K562 (cell line): ENCODE data around the gene SIM2. TPM values are rescaled to one million over a fixed set of nuclear protein-coding genes. Genes with fewer than 3 reads are reported as not detected.

Experiments used
- ATAC-seq: fragments of 200-7000 bp; cut with Tn5 transposase; 3 replicates; pipeline ENCODE4 v1.9.1; 2020; ENCODE audit warnings: moderate library complexity
- BruUV-seq: library from RNA; stranded (reverse); fragments of 400-500 nt; replicated peaks from 2 replicates; lab custom pipeline; 2021; lab: Mats Ljungman, UMichigan
- CTCF ChIA-PET: fragments of 300-600 bp; formaldehyde crosslinking; extraction: SDS; loops from one replicate; lab custom pipeline; 2021; ENCODE audit warnings: low intra/inter-chr PET ratio; lab: Yijun Ruan, JAX
- POLR2A ChIA-PET: fragments of 300-600, 350-650 bp; sonication (Branson Sonifier 250); formaldehyde crosslinking; extraction: SDS; loops from one replicate; lab custom pipeline; 2021; ENCODE audit warnings: antibody characterized with exemption, inconsistent platforms; lab: Yijun Ruan, JAX
- DNase-seq, 4 experiments: peaks; one replicate each; pipeline versions ENCODE4 v3.0.0 to v3.0.0-alpha.2; 2011 to 2018; ENCODE audit warnings: low spot score in 3 of 4, mixed read lengths in 3 of 4; ENCODE audit errors: extremely low read depth in 1 of 4
- FAIRE-seq: peaks from 2 replicates; lab custom pipeline; 2011; peaks lifted over from hg19 to GRCh38; lab: Jason Lieb, UNC
- H2AFZ ChIP-seq: 2 replicates; pipeline ENCODE4 v1.6.0; 2011; ENCODE audit warnings: low read depth, low read length, control low read depth, inconsistent platforms
- H3K27ac ChIP-seq: fragments of 200-600 bp; 3 replicates; pipeline ENCODE4 v1.8.0; 2011; ENCODE audit warnings: low read depth, mild to moderate bottlenecking, control low read depth, inconsistent platforms, low read length, moderate library complexity, mixed read lengths; ENCODE audit errors: extremely low read depth
- H3K27me3 ChIP-seq, 2 experiments: fragments of 300-600 bp in 1 of 2; 2 replicates in 1 of 2; 3 replicates in 1 of 2; pipeline versions ENCODE4 v1.6.0 to v1.8.0; 2011; ENCODE audit warnings: inconsistent platforms in 2 of 2, low read length in 2 of 2, mild to moderate bottlenecking in 1 of 2, mixed read lengths in 1 of 2, moderate library complexity in 1 of 2; ENCODE audit not compliant: control insufficient read depth in 2 of 2, insufficient read depth in 2 of 2
- H3K36me3 ChIP-seq: fragments of 300-600 bp; 3 replicates; pipeline ENCODE4 v1.8.0; 2011; ENCODE audit warnings: mild to moderate bottlenecking, low read length, inconsistent platforms; ENCODE audit not compliant: control insufficient read depth, insufficient read depth
- H3K4me1 ChIP-seq, 2 experiments: fragments of 200-600 bp in 1 of 2; replicated peaks in 1 of 2; 2 replicates in 1 of 2; 3 replicates in 1 of 2; pipeline versions ENCODE4 v1.5.1 to v1.8.0; 2011; ENCODE audit warnings: inconsistent platforms in 2 of 2, low read length in 2 of 2, mild to moderate bottlenecking in 1 of 2, mixed read lengths in 1 of 2, moderate library complexity in 1 of 2; ENCODE audit not compliant: control insufficient read depth in 2 of 2, insufficient read depth in 2 of 2
- H3K4me2 ChIP-seq: 2 replicates; pipeline ENCODE4 v1.6.1; 2011; ENCODE audit warnings: low read length, control low read depth, inconsistent platforms, mixed read lengths; ENCODE audit not compliant: insufficient read depth
- H3K4me3 ChIP-seq: fragments of 200-600 bp; sonication (generic), shearing (Covaris generic); 2 replicates; pipeline ENCODE4 v1.5.1; 2016; ENCODE audit warnings: control low read depth, inconsistent platforms
- H3K79me2 ChIP-seq: fragments of 200-600 bp; 3 replicates; pipeline ENCODE4 v1.8.0; 2011; ENCODE audit warnings: low read length, inconsistent platforms; ENCODE audit not compliant: control insufficient read depth, insufficient read depth
- H3K9ac ChIP-seq, 2 experiments: 2 replicates each; pipeline versions ENCODE4 v1.6.0 to v1.6.1; 2011; ENCODE audit warnings: low read depth in 2 of 2, low read length in 2 of 2, control low read depth in 1 of 2, inconsistent platforms in 1 of 2, mild to moderate bottlenecking in 1 of 2, mixed read lengths in 1 of 2; ENCODE audit not compliant: insufficient read depth in 1 of 2
- H3K9me1 ChIP-seq: one replicate; pipeline ENCODE4 v1.6.0; 2011; ENCODE audit warnings: inconsistent platforms, mild to moderate bottlenecking, low read length, moderate library complexity; ENCODE audit not compliant: control insufficient read depth, insufficient read depth
- H3K9me3 ChIP-seq: replicated peaks from 2 replicates; pipeline ENCODE4 v1.5.1; 2011; ENCODE audit warnings: low read depth, low read length, inconsistent platforms; ENCODE audit not compliant: control insufficient read depth, insufficient read depth
- H4K20me1 ChIP-seq: replicated peaks from 2 replicates; pipeline ENCODE4 v1.6.1; 2011; ENCODE audit warnings: low read length, inconsistent platforms, mixed read lengths; ENCODE audit not compliant: control insufficient read depth, insufficient read depth
- HCFC1 ChIP-seq: IDR thresholded peaks from 2 replicates; pipeline ENCODE4 v1.6.1; 2012; ENCODE audit warnings: low read depth, low read length, improper control_type of control experiment
- KHSRP ChIP-seq: fragments of 450-650 bp; IDR thresholded peaks from 2 replicates; pipeline ENCODE4 v1.6.1; 2017
- MECOM ChIP-seq: fragments of 250-450 bp; sonication (Bioruptor Pico); IDR thresholded peaks from 2 replicates; pipeline ENCODE4 v1.8.0; 2022; ENCODE audit warnings: inconsistent platforms
- NONO ChIP-seq, 2 experiments: fragments of 200-400 bp in 1 of 2; fragments of 450-650 bp in 1 of 2; formaldehyde crosslinking in 1 of 2; IDR thresholded peaks; 2 replicates each; pipeline ENCODE4 v1.6.1; 2017; ENCODE audit warnings: low read depth in 2 of 2, mild to moderate bottlenecking in 2 of 2, moderate library complexity in 2 of 2, low read length in 1 of 2
- RFX7 ChIP-seq: fragments of 250-450 bp; sonication (Bioruptor Pico); IDR thresholded peaks from 2 replicates; pipeline ENCODE4 v1.5.1; 2021; ENCODE audit warnings: mild to moderate bottlenecking
- RHOXF2B ChIP-seq: fragments of 250-450 bp; sonication (Bioruptor Pico); conservative IDR thresholded peaks from 2 replicates; pipeline ENCODE4 v1.5.1; 2021
- SETDB1 ChIP-seq: IDR thresholded peaks from one replicate; pipeline ENCODE4 v1.6.1; 2012; ENCODE audit warnings: low read length, control low read depth, inconsistent platforms
- SPI1 ChIP-seq: IDR thresholded peaks from 2 replicates; pipeline ENCODE4 v1.6.1; 2011; ENCODE audit warnings: low read depth, low read length, control low read depth, borderline replicate concordance
- WGBS: fragments of 100-300 bp; shearing (Covaris generic); methylation state at CpG from one replicate; pipeline ENCODE4 v1.1.6; 2016; ENCODE audit warnings: low coverage, mixed read lengths; ENCODE audit not compliant: insufficient coverage; ENCODE audit errors: missing lambda C conversion rate; 5-methylcytosine and 5-hydroxymethylcytosine counted together
- in situ Hi-C: fragments of 300-500 bp; cut with MboI; formaldehyde crosslinking; loops from 4 replicates; pipeline ENCODE4 v1.15.0; 2018; ENCODE audit warnings: inconsistent platforms, mixed read lengths
- intact Hi-C: fragments of 100-400 bp; cut with micrococcal nuclease; formaldehyde crosslinking; loops from 2 replicates; pipeline ENCODE4 v1.14.2; 2022
- polyA plus RNA-seq, 8 experiments: library from polyadenylated mRNA; depleted of rRNA in 4 of 8; stranded (reverse) in 5 of 8; unstranded in 3 of 8; fragments of >200 nt; fragmentation: Nextera tagmentation in 2 of 8; fragmentation: Illumina TruSeq in 1 of 8; extraction: Ambion mirVana in 2 of 8; extraction: Trizol in 1 of 8; gene quantifications; 2 replicates each; pipeline versions ENCODE4 v1.2.1 to v1.2.3, GENCODE V29; 2011 to 2014; ENCODE audit warnings: inconsistent platforms in 1 of 8, missing spikeins in 1 of 8
- total RNA-seq, 7 experiments: library from RNA; depleted of rRNA in 6 of 7; stranded (reverse); fragments of >200 nt in 6 of 7; fragmentation: Illumina TruSeq in 2 of 7; extraction: Trizol in 2 of 7; gene quantifications; 2 replicates each; pipeline versions ENCODE4 v1.2.1 to v1.2.3, GENCODE V29; 2011 to 2021; ENCODE audit warnings: low replicate concordance in 1 of 7
- TF ChIP-seq, protein P1 (sequence below): sonication (generic); formaldehyde crosslinking; IDR thresholded peaks from 2 replicates; pipeline ENCODE4 v1.8.0; 2022; ENCODE audit warnings: mild to moderate bottlenecking, missing genetic modification reagents
- TF ChIP-seq, protein P2 (sequence below): fragments of 250-450 bp; sonication (Bioruptor Pico); IDR thresholded peaks from 2 replicates; pipeline ENCODE4 v1.8.0; 2022; ENCODE audit warnings: inconsistent platforms, mild to moderate bottlenecking, moderate library complexity, borderline replicate concordance

SIM2 gene
- total and polyA plus RNA-seq, 9 of the 15 experiments (the other 6 are each of a cell fraction or from before 2014, with no cell fraction given), result 0.07 to 0.11 (median 0.08) TPM; not detected in 6

GRCh38 chr21:36654796-36655325 is 44.1 kb upstream of the SIM2 start:
- no peak for FAIRE-seq
- Histone ChIP-seq H2AFZ (no peak overlapping the region), H3K4me3 (no peak overlapping the region), H3K9me1 (no peaks in the 10 kb centered on the region), H3K9ac (no peak overlapping the region), H4K20me1 (peaks cover 6% of the 10 kb centered on the region; the same call in 1 of the 2 replicates), H3K27ac (no peak overlapping the region), H3K36me3 (no peaks in the 10 kb centered on the region), H3K4me1 (no peaks in the 10 kb centered on the region), H3K79me2 (no peaks in the 10 kb centered on the region), H3K27me3 (peaks cover 40 to 49% of the 10 kb centered on the region in 2 experiments), H3K4me2 (no peak overlapping the region), H3K9me3 (no peaks in the 10 kb centered on the region)
- TF ChIP-seq MECOM (CRISPR knock-in tag), result no peak
- TF ChIP-seq SETDB1, result no peak
- no peak for TF ChIP-seq RFX7
- TF ChIP-seq, protein P1, sequence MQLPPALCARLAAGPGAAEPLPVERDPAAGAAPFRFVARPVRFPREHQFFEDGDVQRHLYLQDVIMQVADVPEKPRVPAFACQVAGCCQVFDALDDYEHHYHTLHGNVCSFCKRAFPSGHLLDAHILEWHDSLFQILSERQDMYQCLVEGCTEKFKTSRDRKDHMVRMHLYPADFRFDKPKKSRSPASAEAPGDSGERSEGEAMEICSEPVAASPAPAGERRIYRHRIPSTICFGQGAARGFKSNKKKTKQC, result no peak
- no peak for TF ChIP-seq RHOXF2B (CRISPR knock-in tag)
- TF ChIP-seq KHSRP, result no peak
- no peak for DNase-seq
- ChIA-PET POLR2A (interaction anchor here (1.5 kb wide), 1 partner anchor 9 kb away, joined by 3 read pairs; no protein-coding TSS in a partner anchor), CTCF (no interaction called here)
- no TSS peak for BruUV-seq
- no peak for ATAC-seq
- WGBS, result under 1% methylated on average over 10 of the region's 10 CpGs
- intact Hi-C loops (no loop called here), in situ Hi-C loops (no loop called here)

DNA sequence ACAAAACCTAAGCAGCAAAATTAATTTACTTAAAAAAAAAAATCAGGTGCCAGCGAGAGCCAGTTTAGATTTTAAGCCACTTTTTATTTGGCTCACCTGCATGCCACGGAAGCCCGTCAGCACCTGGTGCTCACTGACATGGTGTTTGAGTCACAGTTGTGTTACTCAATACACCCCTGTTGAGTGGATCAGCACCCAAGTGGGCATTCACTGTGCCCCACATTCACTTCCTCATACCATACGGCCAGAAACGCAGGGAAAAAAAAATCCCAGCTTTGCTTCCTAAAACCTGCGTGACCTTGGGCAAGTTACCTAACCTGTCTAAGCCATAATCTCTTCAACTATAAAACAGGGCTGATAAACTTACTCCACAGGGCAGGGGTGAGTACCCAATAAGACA is 42.8 kb upstream of the SIM2 start:
- no peak for DNase-seq
- in situ Hi-C loops (no loop called here), intact Hi-C loops (no loop called here)
- ChIA-PET POLR2A (interaction anchor here (0.6 to 1.5 kb wide), 3 partner anchors 8 to 16 kb away, joined by 3 to 4 read pairs (median 3); no protein-coding TSS in a partner anchor), CTCF (no interaction called here)
- BruUV-seq, result no TSS peak
- Histone ChIP-seq H3K27ac (no peak overlapping the region), H3K4me3 (no peak overlapping the region), H3K9ac (no peak overlapping the region), H3K9me3 (no peaks in the 10 kb centered on the region), H2AFZ (no peak overlapping the region), H3K4me2 (no peak overlapping the region), H4K20me1 (peaks cover 6% of the 10 kb centered on the region; the same call in 1 of the 2 replicates), H3K36me3 (no peaks in the 10 kb centered on the region), H3K79me2 (no peaks in the 10 kb centered on the region), H3K9me1 (no peaks in the 10 kb centered on the region), H3K27me3 (peaks cover 45 to 50% of the 10 kb centered on the region in 2 experiments), H3K4me1 (no peaks in the 10 kb centered on the region)
- ATAC-seq, result no peak
- no peak for FAIRE-seq
- TF ChIP-seq NONO (IDR thresholded peaks at IDR 0.05; ENCODE audit: low read depth in 2 of 2, low read length in 1 of 2) (no peak), SPI1 (0 out of 2 replicates have a peak, but pooled peaks have one; percentile 9), HCFC1 (no peak)
- TF ChIP-seq, protein P2, sequence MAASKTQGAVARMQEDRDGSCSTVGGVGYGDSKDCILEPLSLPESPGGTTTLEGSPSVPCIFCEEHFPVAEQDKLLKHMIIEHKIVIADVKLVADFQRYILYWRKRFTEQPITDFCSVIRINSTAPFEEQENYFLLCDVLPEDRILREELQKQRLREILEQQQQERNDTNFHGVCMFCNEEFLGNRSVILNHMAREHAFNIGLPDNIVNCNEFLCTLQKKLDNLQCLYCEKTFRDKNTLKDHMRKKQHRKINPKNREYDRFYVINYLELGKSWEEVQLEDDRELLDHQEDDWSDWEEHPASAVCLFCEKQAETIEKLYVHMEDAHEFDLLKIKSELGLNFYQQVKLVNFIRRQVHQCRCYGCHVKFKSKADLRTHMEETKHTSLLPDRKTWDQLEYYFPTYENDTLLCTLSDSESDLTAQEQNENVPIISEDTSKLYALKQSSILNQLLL (CRISPR knock-in tag), result no peak
- WGBS, result 0% methylated on average over 6 of the region's 6 CpGs
